GM10248 (cell line): ENCODE data around the gene NKX2-3.

Experiments
- CTCF ChIA-PET: fragments of 300-600 bp; sonication (Branson Sonifier 250); formaldehyde crosslinking; extraction: SDS; loops from one replicate; lab custom pipeline; 2021; ENCODE audit warnings: antibody characterized with exemption; lab: Yijun Ruan, JAX
- POLR2A ChIA-PET: fragments of 350-650 bp; sonication (Branson Sonifier 250); formaldehyde crosslinking; extraction: SDS; loops from one replicate; lab custom pipeline; 2020; ENCODE audit warnings: antibody characterized with exemption; lab: Yijun Ruan, JAX
- DNase-seq: peaks from one replicate; pipeline ENCODE4 v3.0.0; 2012; ENCODE audit errors: extremely low spot score
- TF ChIP-seq, protein P1 (sequence below): IDR thresholded peaks from 2 replicates; pipeline ENCODE4 v1.5.1; 2012; ENCODE audit warnings: mild to moderate bottlenecking, low read depth; ENCODE audit errors: extremely low read depth, missing control alignments, control extremely low read depth

The NKX2-3 gene

DNA sequence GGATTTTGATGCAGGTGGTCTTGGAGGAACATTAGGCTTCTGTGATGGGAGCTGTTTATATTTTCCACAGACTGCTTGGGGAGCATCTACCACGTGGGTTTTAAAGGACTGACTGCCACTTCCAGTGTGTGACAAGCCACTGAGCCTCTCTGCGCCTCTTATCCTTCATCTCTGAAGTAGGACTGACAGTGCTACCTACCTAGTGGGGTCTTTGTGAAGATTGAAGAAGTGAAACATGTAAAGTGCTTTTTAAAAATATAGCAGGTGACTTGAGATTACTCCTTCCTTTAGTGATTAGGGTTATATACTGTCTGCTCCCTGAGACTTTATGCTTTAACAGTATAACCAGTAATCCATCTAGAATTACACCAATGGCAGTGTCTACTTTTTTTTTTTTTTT lies 29.9 kb downstream of the NKX2-3 start:
- DNase-seq = no peak
- ChIA-PET POLR2A (no interaction called here), CTCF (interaction anchor here (7.3 kb wide), 1 partner anchor 49 kb away, joined by 55 read pairs; no protein-coding TSS in a partner anchor)
- TF ChIP-seq, protein P1, sequence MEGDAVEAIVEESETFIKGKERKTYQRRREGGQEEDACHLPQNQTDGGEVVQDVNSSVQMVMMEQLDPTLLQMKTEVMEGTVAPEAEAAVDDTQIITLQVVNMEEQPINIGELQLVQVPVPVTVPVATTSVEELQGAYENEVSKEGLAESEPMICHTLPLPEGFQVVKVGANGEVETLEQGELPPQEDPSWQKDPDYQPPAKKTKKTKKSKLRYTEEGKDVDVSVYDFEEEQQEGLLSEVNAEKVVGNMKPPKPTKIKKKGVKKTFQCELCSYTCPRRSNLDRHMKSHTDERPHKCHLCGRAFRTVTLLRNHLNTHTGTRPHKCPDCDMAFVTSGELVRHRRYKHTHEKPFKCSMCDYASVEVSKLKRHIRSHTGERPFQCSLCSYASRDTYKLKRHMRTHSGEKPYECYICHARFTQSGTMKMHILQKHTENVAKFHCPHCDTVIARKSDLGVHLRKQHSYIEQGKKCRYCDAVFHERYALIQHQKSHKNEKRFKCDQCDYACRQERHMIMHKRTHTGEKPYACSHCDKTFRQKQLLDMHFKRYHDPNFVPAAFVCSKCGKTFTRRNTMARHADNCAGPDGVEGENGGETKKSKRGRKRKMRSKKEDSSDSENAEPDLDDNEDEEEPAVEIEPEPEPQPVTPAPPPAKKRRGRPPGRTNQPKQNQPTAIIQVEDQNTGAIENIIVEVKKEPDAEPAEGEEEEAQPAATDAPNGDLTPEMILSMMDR = no peak

DNA sequence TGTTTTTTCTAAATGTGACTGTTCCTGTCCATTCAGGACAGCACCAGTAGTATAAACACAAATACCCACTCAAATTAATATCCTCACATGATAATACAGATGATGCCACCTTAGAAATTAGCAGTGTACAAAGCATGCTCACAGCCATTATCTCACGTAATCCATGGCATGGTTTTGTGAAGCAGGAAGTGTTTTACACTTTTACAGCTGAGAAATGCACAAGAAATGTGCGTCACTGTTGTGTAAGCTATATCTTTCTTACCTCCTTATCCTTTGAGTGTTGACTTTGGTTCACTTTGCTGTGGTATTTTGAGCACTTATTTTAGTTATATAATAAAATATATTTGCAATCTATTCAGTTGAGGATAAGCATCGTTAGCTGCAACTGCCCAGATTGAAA lies 31.6 kb downstream of the NKX2-3 start:
- POLR2A ChIA-PET = interaction anchor here (0.5 kb wide), 1 partner anchor 1886 kb away, joined by 6 read pairs; no protein-coding TSS in a partner anchor
- DNase-seq = no peak
- CTCF ChIA-PET = interaction anchor here (1.1 to 1.3 kb wide), 2 partner anchors 14 to 146 kb away, joined by 3 read pairs; no protein-coding TSS in a partner anchor
- TF ChIP-seq, protein P1 = no peak

DNA sequence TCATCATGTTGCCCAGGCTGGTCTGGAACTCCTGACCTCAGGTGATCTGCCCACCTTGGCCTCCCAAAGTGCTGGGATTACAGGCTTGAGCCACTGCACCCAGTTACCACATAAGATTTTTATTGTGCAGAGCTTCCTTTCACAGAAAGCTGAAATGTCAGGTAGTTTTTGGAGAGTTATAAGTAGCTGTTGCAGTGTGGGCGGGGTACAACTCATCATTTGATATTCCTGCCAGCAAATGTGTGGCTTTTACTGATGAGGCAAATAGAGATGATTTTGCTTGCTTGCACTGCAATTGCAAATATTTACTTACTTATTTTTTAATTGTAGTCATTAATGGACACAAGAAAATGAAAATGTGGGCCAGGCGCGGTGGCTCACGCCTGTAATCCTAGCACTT lies 32.4 kb downstream of the NKX2-3 start:
- TF ChIP-seq, protein P1 = no peak
- no peak for DNase-seq
- ChIA-PET CTCF (interaction anchor here (1.1 to 1.3 kb wide), 2 partner anchors 15 to 145 kb away, joined by 3 read pairs; no protein-coding TSS in a partner anchor), POLR2A (no interaction called here)

DNA sequence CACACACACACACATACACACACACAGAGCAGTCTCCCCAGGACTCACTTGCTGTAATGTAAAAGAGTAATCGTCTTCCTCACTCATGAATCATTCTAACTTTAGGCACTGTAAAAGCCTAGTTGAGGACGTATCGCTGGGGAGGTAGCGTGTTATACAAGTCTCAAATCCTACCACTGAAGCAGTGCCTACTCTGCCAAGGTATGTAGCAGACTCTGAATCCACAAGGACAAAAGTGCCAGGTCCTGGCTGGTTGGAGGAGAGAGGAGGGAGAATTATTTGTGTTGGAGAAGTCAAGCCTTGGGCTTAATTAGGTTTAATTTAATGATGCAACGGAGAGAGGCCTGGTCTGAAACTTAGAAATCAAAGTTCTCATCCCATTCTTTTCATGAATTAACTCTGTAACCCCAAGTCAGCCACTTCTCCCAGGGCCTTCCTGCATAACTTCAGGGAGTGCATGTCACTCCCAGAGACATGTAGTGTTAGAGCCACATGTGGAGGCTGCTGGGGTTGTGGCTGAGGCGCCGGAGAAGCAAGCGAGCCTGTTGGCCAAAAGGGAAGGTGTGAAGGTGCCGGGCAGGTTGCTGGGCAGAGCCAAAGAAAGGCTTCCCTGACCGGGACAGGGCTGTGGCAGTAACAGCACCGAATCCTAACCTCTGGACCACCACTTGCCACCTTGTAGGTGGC lies 36.7 kb downstream of the NKX2-3 start:
- ChIA-PET CTCF (interaction anchor here (0.9 to 1.3 kb wide), 2 partner anchors 9 to 1102 kb away, joined by 3 read pairs; no protein-coding TSS in a partner anchor), POLR2A (no interaction called here)
- DNase-seq = no peak
- TF ChIP-seq, protein P1 = no peak

DNA sequence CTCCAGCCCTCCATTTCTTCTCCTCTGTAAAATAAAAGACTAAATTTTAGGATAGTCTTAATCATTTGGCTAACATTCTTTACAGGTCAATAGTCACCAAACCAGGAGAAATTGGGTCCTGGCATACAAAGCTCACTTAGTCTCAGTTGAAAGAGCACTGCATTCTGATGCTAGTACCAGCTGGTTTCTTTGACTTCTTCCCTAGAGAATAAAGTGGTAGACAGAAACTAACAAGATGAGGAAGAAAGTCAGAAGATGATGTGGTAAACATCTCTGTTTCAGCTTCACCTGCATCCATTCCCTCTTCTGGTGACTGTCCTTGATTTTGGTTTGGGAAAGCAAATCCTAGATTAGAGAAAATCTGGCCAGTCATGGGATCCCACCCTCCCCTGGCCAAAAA lies 37.2 kb downstream of the NKX2-3 start:
- POLR2A ChIA-PET = no interaction called here
- CTCF ChIA-PET = interaction anchor here (0.9 to 1.3 kb wide), 3 partner anchors 9 to 1103 kb away, joined by 3 read pairs; no protein-coding TSS in a partner anchor
- TF ChIP-seq, protein P1 = no peak
- DNase-seq = no peak

DNA sequence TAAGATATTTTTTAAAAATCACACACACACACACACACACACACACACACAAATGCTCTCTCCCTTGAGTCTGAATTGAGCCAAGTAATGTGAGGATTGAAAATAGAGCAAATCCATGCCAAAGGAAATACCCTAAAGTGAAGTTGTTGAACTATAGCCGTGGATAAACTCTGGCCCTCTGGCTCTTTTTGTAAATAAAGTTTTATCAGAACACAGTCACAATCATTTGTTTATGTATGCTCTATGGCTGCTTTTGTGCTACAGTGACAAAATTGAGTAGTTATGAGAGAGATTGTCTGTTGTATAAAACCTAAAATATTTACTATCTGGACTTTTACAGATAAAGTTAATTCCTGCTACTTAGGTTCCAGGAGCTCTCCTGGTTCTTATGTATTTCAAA lies 39.1 kb downstream of the NKX2-3 start:
- ChIA-PET POLR2A (no interaction called here), CTCF (interaction anchor here (1.3 kb wide), 1 partner anchor 11 kb away, joined by 4 read pairs; no protein-coding TSS in a partner anchor)
- TF ChIP-seq, protein P1 = no peak
- no peak for DNase-seq
